ENCODE measurements around the gene XXYLT1. TPM values are rescaled to one million over a fixed set of nuclear protein-coding genes. Genes with fewer than 3 reads are reported as not detected.

Gene XXYLT1
- total and polyA plus RNA-seq, 2 of the 4 experiments (the other 2 are of a cell fraction), result 14.7 to 18.1 TPM

GRCh38 chr3:195129072-195129643, 141.8 kb downstream of the XXYLT1 start:
- H3K4me1 ChIP-seq (ENCODE audit: control insufficient read depth, insufficient read depth, low read length), result peaks cover 7% of the 10 kb centered on the region
- no peak overlapping the region for H2BK5ac ChIP-seq (ENCODE audit: low read depth, low read length, poor library complexity, severe bottlenecking)
- no peak for ATAC-seq (ENCODE audit: low read depth)
- H3K27ac ChIP-seq (ENCODE audit: insufficient read depth, low read length), result no peak overlapping the region
- H3K23ac ChIP-seq (ENCODE audit: low read depth, low read length), result no peak overlapping the region
- H2BK20ac ChIP-seq (ENCODE audit: low read depth, low read length), result no peak overlapping the region
- no peak overlapping the region for H2BK120ac ChIP-seq (ENCODE audit: low read depth, low read length)
- no peak for DNase-seq
- H3K9ac ChIP-seq (ENCODE audit: low read depth, low read length), result no peak overlapping the region
- no peaks in the 10 kb centered on the region for H3K36me3 ChIP-seq (ENCODE audit: control insufficient read depth, insufficient read depth, low read length)
- ChIA-PET POLR2A (ENCODE audit: unreplicated experiment) (no interaction called here), CTCF (no interaction called here)
- peaks cover 6% of the 10 kb centered on the region in 2 experiments; a peak in 2 of 4 replicates for H3K79me1 ChIP-seq (ENCODE audit: low read depth in 1 of 2, low read length in 2 of 2)
- dilution Hi-C loops (cut with HindIII; ENCODE audit: low sequenced_read_pairs, unreplicated experiment), result no loop called here
- no peaks in the 10 kb centered on the region for H3K9me1 ChIP-seq (ENCODE audit: insufficient read depth, low read length)
- H4K8ac ChIP-seq (ENCODE audit: low read depth in 2 of 2, low read length in 2 of 2), result no peak overlapping the region
- no peak overlapping the region for H3K4ac ChIP-seq (ENCODE audit: low read depth, low read length)
- intact Hi-C loops (cut with micrococcal nuclease), result no loop called here
- in situ Hi-C loops (cut with MboI; ENCODE audit: low sequenced_read_pairs), result no loop called here
- TF ChIP-seq FOS (IDR thresholded peaks at IDR 0.05; ENCODE audit: low read depth, low read length) (no peak), CEBPB (IDR thresholded peaks at IDR 0.05; ENCODE audit: low read depth, low read length) (no peak), RFX5 (IDR thresholded peaks at IDR 0.05; ENCODE audit: low read depth, low read length) (no peak), CHD1 (IDR thresholded peaks at IDR 0.05; ENCODE audit: low read depth, low read length) (no peak), ELK1 (IDR thresholded peaks at IDR 0.05; ENCODE audit: borderline replicate concordance, low read depth, low read length) (no peak), CTCF (conservative IDR thresholded peaks at IDR 0.05; ENCODE audit: low read depth, low read length) (no peak), RCOR1 (IDR thresholded peaks at IDR 0.05; ENCODE audit: insufficient replicate concordance, low read length) (no peak), POLR2A (IDR thresholded peaks at IDR 0.05; ENCODE audit: low read depth, low read length) (no peak), NFE2L2 (IDR thresholded peaks at IDR 0.05; ENCODE audit: low read depth, low read length) (no peak), BHLHE40 (IDR thresholded peaks at IDR 0.05; ENCODE audit: low read depth, low read length) (no peak), MAZ (IDR thresholded peaks at IDR 0.05; ENCODE audit: borderline replicate concordance, low read depth, low read length) (no peak), SMC3 (IDR thresholded peaks at IDR 0.05; ENCODE audit: low read depth, low read length) (no peak)
- no peak overlapping the region for H3K4me2 ChIP-seq (ENCODE audit: low read depth, low read length)
- no peak overlapping the region for H2BK15ac ChIP-seq (ENCODE audit: low read depth, low read length)
- H3K4me3 ChIP-seq (ENCODE audit: insufficient read depth, low read depth, low read length), result no peak overlapping the region
- no peak overlapping the region for H3K56ac ChIP-seq (ENCODE audit: extremely low read depth, insufficient read depth, low read length)
- H3K9me3 ChIP-seq (ENCODE audit: control insufficient read depth, insufficient read depth, low read length), result no peaks in the 10 kb centered on the region
- no peaks in the 10 kb centered on the region for H4K20me1 ChIP-seq (ENCODE audit: insufficient read depth, low read length)
- H2AK5ac ChIP-seq (ENCODE audit: low read depth, low read length), result no peak overlapping the region
- H2AFZ ChIP-seq (replicated peaks; ENCODE audit: low read length, poor library complexity), result no peak overlapping the region
- H2AK9ac ChIP-seq (replicated peaks; ENCODE audit: low read depth, low read length, poor library complexity), result no peak overlapping the region
- H3K14ac ChIP-seq (replicated peaks; ENCODE audit: low read depth, low read length), result no peak overlapping the region
- BruUV-seq (replicated peaks), result no TSS peak
- no peak overlapping the region for H4K91ac ChIP-seq (ENCODE audit: insufficient read depth, low read depth, low read length)
- no peak overlapping the region for H3K18ac ChIP-seq (ENCODE audit: low read depth, low read length)
- 100% methylated on average over 4 of the region's 12 CpGs; no CpG with 5 or more reads in 1 of the 2 experiments for WGBS, 2 experiments (ENCODE audit: extremely low coverage in 2 of 2, insufficient read length in 1 of 2)
- H4K5ac ChIP-seq (ENCODE audit: low read depth, low read length), result no peak overlapping the region
- no peaks in the 10 kb centered on the region for H3K27me3 ChIP-seq (ENCODE audit: control insufficient read depth, insufficient read depth, low read length)

Measured in IMR-90 (cell line).